Activated naive CD8-positive, alpha-beta T cell treated with anti-CD3 and anti-CD28 coated beads, Interleukin-2, amount 10 ng/mL, durations not matched to agents 7 days and 5 days (primary cell): Measurements from ENCODE around the gene SLC2A8. TPM values are rescaled to one million over a fixed set of nuclear protein-coding genes. Genes with fewer than 3 reads are reported as not detected.
A peak's percentile ranks its signal among the peaks of the same experiment; 100 is the strongest.

Source experiments
- ATAC-seq: fragments of 150-1000 bp; cut with Tn5 transposase; one replicate; pipeline ENCODE4 v1.10.0; 2021; ENCODE audit warnings: low read depth, moderate library complexity
- POLR2A ChIA-PET: fragments of 350-600 bp; sonication (Branson Sonifier 250); formaldehyde crosslinking; loops from one replicate; lab custom pipeline; 2021; ENCODE audit warnings: antibody characterized with exemption; lab: Charles Lee
- DNase-seq: peaks from one replicate; pipeline ENCODE4 v3.0.0; 2021
- H3K27ac Mint-ChIP-seq: one replicate; pipeline ENCODE4 v1.8.0; 2022; ENCODE audit warnings: mild to moderate bottlenecking, mixed read lengths
- H3K27me3 Mint-ChIP-seq: one replicate; pipeline ENCODE4 v1.8.0; 2022; ENCODE audit warnings: mild to moderate bottlenecking, moderate library complexity, mixed read lengths
- H3K36me3 Mint-ChIP-seq: one replicate; pipeline ENCODE4 v1.8.0; 2021; ENCODE audit warnings: mild to moderate bottlenecking, mixed read lengths
- H3K4me1 Mint-ChIP-seq: one replicate; pipeline ENCODE4 v1.8.0; 2021; ENCODE audit warnings: mixed read lengths
- H3K4me3 Mint-ChIP-seq: one replicate; pipeline ENCODE4 v1.8.0; 2022; ENCODE audit warnings: mild to moderate bottlenecking, moderate library complexity, mixed read lengths
- H3K9me3 Mint-ChIP-seq: one replicate; pipeline ENCODE4 v1.8.0; 2021; ENCODE audit warnings: mixed read lengths
- total RNA-seq, 2 experiments: library from RNA; stranded (reverse); gene quantifications; one replicate each; pipeline ENCODE4 v1.2.3, GENCODE V29; 2021

Gene SLC2A8
- total RNA-seq, 2 experiments from 2014 or later: 3.4 to 4.1 TPM

DNA sequence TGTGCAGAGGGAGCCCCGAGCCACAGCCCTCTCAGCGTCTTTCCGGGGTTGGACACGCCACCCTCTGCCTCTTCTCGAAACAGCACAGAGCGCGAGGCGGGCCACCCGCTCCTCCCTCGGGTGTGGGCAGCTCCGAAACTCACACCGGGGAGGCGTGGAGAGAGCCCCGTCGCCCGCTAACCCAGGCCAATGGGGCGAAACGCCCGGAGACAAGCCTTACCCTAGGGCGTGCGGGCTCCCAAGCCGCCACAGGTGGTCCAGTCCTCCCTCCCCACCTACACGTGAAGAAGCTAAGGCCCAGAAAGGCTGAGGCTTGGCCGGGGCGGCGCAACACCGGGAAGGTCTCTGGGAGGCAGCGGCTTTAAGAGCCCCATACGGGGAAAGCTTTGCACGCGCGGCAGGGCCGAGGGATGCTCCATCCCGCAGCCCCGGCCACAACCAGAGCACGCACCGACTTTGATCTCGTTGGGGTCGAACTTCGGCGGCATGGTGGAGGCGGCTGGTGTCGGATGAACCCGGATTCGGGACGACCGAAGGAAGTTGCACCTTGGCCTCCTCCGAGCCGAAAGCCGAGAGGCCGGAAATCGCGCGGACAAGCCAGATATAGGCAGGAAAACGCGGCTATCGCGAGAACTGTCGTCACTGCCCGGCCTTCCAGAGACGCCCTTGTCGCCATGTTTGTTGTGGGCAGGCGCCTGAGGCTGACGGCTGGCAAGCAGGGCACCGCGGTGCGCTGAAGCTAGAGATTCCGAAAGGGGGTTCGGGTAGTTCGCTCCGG is 54.0 kb downstream of the SLC2A8 start, which contains the start of the genes LRSAM1 and RPL12:
LRSAM1 (plus strand) TSS at position 681 of the 778 bp plus-strand sequence. CDS start 3,018 bp downstream, outside the sequence.
RPL12 (minus strand) TSS at position 577 of the 778 bp plus-strand sequence; CDS start at position 488, 89 bp downstream.
- peaks cover 7% of the 10 kb centered on the region for H3K9me3 Mint-ChIP-seq
- H3K36me3 Mint-ChIP-seq: peaks cover 49% of the 10 kb centered on the region
- POLR2A ChIA-PET: interaction anchor here (0.6 to 4.2 kb wide), 30 partner anchors 10 to 591 kb away, joined by 3 to 53 read pairs (median 4); partner anchors contain the start of genes CDK9, PTRH1, SLC2A8 and TOR2A
- H3K4me3 Mint-ChIP-seq: peak within 1 kb of the TSS; percentile 89
- peaks cover 36% of the 10 kb centered on the region for H3K4me1 Mint-ChIP-seq
- peak within 1 kb of the TSS; percentile 96 for H3K27ac Mint-ChIP-seq
- DNase-seq: peak; percentile 99
- peak; percentile 73 for ATAC-seq
- H3K27me3 Mint-ChIP-seq: no peaks in the 10 kb centered on the region

DNA sequence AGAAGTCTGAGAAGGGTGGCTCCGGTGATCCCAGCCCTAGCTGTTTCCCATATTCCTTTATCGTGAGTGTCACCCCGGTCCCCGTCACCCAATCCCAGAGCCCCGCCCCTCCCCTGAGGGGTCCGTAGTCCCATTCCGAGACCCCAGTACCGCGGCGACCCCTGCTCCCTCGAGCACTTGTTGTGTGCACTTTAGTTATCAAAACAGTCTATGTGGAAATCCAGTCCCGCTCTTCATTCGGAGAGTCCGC is 54.6 kb downstream of the SLC2A8 start:
- Mint-ChIP-seq H3K4me3 (peak overlapping the region; percentile 89), H3K27ac (peak overlapping the region; percentile 96), H3K36me3 (peaks cover 44% of the 10 kb centered on the region), H3K9me3 (peaks cover 6% of the 10 kb centered on the region), H3K27me3 (no peaks in the 10 kb centered on the region), H3K4me1 (peaks cover 36% of the 10 kb centered on the region)
- POLR2A ChIA-PET: interaction anchor here (0.6 to 4.2 kb wide), 22 partner anchors 9 to 592 kb away, joined by 3 to 53 read pairs (median 5); partner anchors contain the start of genes CDK9, PTRH1, SLC2A8 and TOR2A
- no peak for ATAC-seq
- DNase-seq: no peak

DNA sequence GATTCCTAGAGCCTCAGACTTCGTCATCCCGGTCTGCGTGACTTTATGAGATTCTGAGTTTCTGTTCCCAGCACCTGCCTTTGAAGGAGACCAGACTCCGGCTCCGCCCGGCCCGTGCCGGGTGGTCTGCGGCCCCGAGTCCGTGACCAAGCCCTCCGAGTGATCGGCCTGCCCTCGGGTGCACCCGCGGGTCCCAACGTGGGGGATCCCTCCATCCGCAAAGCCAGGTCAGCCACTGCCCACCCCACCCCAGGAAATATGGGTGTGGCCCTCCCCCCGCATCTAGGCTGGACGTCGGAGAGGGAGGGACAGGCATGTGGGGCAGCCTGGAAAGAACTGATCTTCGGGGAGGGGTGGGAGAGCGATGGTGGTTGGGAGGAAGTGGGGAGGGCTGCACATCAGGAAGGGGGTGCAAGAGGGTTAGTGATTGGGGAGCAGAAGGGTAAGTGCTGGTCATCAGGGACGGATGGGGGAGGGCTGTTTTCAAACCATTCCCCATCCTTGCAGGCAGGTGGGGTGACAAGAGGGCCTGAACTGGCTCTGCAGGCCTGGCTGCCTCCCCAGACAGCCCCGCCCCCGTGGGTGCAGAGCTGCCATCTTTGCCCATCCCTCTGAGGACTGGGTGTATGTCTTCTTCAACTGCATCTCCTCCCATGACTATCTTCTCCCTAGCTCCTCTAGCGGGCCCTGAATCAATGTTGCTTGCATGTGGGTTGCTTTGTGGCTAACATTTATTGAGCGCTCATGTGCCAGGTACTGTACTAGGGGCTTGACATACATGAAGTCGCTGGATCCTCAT is 55.1 kb downstream of the SLC2A8 start:
- DNase-seq (peak; percentile 67), ATAC-seq (peak; percentile 24)
- POLR2A ChIA-PET: interaction anchor here (0.6 to 4.2 kb wide), 20 partner anchors 9 to 333 kb away, joined by 3 to 53 read pairs (median 6); partner anchors contain the start of genes CDK9, PTRH1, SLC2A8 and TOR2A
- peaks cover 4% of the 10 kb centered on the region for H3K9me3 Mint-ChIP-seq
- H3K27me3 Mint-ChIP-seq: no peaks in the 10 kb centered on the region
- peak overlapping the region; percentile 96 for H3K27ac Mint-ChIP-seq
- H3K4me1 Mint-ChIP-seq: peaks cover 34% of the 10 kb centered on the region
- H3K4me3 Mint-ChIP-seq: peak overlapping the region; percentile 89
- peaks cover 41% of the 10 kb centered on the region for H3K36me3 Mint-ChIP-seq

DNA sequence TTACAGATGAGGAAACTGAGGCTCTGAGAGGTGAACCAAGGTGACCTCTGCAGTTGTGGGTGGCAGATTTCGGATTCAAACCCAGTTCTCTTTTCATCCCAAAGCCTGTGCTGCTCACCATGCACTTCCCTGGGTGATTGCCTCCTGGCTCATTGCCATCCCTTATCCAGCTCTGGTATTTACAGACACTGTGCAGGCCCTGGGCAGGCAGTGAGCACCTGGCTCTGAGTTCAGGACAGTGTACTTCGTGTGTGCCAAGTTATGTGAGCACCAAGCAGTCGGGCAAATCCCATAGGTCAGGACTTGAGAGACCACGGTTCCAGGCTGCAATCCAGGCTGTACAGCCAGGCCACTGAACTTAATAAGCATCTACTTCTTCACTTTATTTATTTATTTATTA is 55.7 kb downstream of the SLC2A8 start:
- Mint-ChIP-seq H3K4me1 (peaks cover 31% of the 10 kb centered on the region), H3K27me3 (no peaks in the 10 kb centered on the region), H3K27ac (no peak overlapping the region), H3K36me3 (peaks cover 39% of the 10 kb centered on the region), H3K4me3 (peak overlapping the region; percentile 89), H3K9me3 (peaks cover 3% of the 10 kb centered on the region)
- no peak for DNase-seq
- POLR2A ChIA-PET: interaction anchor here (0.6 to 4.2 kb wide), 4 partner anchors 17 to 227 kb away, joined by 4 to 32 read pairs (median 14); partner anchors contain the start of genes SLC2A8 and ZNF79
- no peak for ATAC-seq

DNA sequence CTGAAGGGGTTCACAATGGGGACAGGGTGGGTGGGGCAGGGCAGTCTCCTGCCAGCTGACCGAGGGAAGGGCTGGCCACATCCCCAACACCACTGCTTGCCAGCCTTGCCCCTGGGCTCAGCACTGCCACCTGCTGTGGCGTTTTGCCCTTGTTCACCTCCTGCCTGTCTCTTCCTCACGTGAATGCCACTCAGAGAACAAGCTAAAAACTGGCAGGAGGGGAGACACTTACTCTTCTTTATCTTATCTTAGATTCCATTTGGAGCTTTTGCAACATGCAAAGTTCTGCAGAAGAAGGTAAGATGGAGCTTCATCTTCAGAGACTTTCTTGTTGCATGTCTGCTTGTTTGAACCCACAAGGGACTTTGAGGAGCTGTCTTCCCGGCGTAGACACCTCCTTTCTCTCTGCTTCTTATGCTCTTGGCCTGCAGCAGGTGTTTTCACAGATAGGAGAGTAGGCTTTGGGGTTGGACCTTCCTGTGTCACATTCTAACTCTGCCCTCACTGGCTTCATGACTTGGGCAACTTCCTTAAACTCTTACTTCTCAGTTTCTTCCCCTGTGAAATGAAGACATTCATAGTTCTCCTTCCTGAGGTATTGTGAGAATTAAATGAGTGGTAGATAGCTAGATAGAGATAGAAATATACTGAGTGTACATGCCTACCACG is 58.5 kb downstream of the SLC2A8 start:
- no peaks in the 10 kb centered on the region for H3K27me3 Mint-ChIP-seq
- peaks cover 7% of the 10 kb centered on the region for H3K4me1 Mint-ChIP-seq
- POLR2A ChIA-PET: interaction anchor here (0.6 to 1.1 kb wide), 2 partner anchors 32 to 134 kb away, joined by 3 read pairs; no protein-coding TSS in a partner anchor
- H3K4me3 Mint-ChIP-seq: no peak overlapping the region
- H3K27ac Mint-ChIP-seq: no peak overlapping the region
- no peak for DNase-seq
- ATAC-seq: no peak
- peaks cover 14% of the 10 kb centered on the region for H3K36me3 Mint-ChIP-seq
- no peaks in the 10 kb centered on the region for H3K9me3 Mint-ChIP-seq

DNA sequence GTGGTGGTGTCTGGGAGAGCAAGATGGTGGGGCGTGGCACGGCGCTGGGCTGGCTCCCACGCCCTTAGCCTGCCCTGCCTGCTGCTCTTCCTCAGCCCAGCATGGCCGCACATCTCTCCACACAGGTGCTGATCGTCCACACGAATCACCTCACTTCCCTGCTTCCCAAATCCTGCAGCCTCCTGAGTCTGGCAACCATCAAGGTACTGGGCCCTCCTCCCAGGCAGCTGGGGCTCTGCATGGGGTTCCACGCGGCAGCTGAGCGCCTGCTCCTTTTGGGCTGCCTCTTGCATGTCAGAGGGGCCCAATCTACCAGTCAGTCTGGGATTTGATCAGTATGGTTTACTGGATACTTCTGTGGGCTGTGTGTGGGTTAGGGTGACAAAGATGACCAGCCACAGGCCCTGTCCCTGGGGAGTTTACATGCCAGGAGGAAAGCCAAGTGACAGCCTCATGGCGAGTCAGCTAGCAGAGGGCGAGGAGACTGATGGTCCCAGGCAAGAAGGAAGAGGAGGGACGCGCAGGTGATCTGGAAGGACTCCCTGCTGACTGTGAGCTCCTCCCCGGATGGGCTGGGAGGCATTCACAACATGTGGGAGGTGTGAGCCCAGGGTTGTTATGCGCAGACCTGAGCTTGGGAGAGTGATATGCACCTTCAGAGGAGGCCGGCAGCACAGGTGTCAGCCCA is 60.4 kb downstream of the SLC2A8 start:
- POLR2A ChIA-PET: no interaction called here
- Mint-ChIP-seq H3K27ac (no peak overlapping the region), H3K9me3 (no peaks in the 10 kb centered on the region), H3K4me1 (peaks cover 5% of the 10 kb centered on the region), H3K36me3 (peaks cover 9% of the 10 kb centered on the region), H3K27me3 (no peaks in the 10 kb centered on the region), H3K4me3 (no peak overlapping the region)
- no peak for DNase-seq
- ATAC-seq: no peak

Other genes starting within 250 kb of the SLC2A8 start
- 1 to 10 TPM; 3.1 to 3.4 TPM for gene GARNL3, start 132.4 kb upstream of the SLC2A8 start, total RNA-seq
- gene ZNF79, start 27.2 kb downstream of the SLC2A8 start, total RNA-seq: 10 to 100 TPM; 14.2 to 15.0 TPM
- gene RPL12, start 54.2 kb downstream of the SLC2A8 start, total RNA-seq: 1,000 to 10,000 TPM; 1,332 to 1,343 TPM
- gene LRSAM1, start 54.3 kb downstream of the SLC2A8 start, total RNA-seq: 10 to 100 TPM; 22.4 to 25.5 TPM
- gene STXBP1, start 215.1 kb downstream of the SLC2A8 start, total RNA-seq: 10 to 100 TPM; 19.8 to 21.7 TPM